HG03460 (cell line): Measurements from ENCODE around the gene FNDC11.
"Not testable (repeated sequence)": the region's sequence is repeated elsewhere in the genome, so short reads cannot be mapped to it uniquely, and the experiment has no call there.

Experiments used
- ATAC-seq: cut with Tn5 transposase; IDR thresholded peaks from one replicate; pipeline ENCODE4 v1.9.1; 2021; ENCODE audit not compliant: unreplicated experiment

FNDC11 gene

DNA sequence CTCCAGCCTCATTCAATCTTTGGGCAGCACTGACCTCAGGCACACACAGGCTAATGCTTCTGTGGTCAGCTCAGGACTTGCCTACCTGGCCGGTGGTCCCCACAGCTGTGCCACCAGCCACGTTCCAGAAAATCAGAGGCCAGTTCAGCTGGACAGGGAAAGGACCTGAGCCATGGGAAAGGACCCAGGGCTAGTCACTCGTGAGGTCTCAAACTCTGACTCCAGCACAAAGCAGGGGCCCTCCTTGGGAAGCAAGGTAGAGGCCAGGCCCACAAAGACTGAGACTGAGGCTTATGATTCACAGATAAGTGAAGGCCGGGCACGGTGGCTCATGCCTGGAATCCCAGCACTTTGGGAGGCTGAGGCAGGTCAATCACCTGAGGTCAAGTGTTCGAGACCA lies 42.5 kb downstream of the FNDC11 start:
- no peak for ATAC-seq

DNA sequence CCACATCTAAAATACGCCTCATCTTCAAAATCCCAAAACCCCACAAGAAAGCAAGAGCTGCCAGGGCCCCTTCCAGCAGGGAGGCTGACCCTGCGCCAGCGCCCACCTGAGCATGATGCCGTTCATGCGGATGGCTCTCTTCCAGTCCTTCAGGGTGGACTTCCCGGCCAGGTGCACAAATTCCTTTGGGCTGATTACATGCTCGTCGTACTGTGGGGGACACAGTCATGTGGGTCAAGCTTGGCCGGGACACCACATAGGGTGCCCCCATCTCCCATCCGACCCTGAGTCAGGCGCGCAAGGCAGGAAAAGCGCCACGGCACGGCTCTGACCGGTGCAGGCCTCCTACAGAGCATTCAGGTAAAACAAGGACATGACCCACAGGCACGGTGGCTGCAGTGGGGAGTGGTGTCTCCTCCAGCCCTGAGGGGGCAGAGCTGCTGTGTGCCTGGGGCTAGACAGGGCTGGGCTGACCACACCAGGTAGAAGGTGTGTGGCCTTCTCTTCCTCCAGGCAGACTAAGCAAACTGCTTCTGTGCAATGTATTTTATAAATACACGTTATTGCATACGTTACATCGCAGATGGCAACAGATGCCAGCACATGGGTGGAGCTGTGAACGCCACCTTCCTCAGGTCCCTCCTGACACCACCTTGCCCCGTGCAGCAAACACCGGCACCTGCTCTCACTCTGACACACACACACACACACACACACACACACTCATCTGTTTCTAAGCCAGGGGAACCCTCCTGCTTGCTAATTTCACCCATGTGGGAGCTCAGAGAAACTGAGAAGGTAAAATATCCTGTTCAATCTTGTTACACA lies 43.9 kb downstream of the FNDC11 start:
- no peak for ATAC-seq

DNA sequence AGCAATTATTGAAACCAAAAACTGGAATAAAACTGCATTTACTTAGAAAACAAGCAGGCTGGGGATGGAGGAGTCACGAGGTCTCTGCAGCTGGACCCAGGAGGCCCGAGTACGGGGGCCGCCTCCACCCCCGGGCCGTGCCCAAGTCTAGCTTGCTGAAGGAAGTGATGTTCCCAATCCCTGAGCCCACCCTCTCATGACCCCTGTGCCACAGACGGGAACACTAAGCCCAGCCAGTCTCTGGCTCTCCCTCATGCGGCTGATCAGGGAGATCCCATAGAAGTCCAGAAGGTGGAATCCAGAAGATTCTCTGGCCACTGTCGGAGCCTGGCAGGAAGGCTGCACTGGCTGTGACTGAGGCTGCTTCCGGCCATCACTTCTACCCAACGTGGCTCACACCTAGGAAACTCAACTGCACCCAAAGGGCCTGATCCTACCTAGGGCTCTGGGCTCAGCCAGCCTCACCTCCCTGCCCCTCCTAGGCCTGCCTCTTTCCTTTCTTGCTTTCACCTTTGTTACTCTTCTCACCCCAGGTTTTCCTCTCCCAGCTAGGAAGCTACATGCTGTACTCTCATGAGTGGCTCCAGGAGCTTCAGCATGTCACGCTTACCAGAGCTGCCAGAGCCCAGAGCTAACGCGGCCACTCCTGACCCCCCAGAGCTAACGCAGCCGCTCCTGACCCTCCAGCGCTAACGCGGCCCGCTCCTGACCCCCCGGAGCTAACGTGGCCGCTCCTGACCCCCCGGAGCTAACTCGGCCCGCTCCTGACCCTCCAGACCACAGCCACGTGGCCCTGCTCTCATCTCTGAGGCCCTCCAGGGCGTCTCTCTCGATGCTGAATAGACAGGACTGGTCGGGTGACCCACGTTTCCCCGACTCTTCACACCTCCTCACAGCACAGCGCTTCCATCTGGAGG lies 44.8 kb downstream of the FNDC11 start:
- ATAC-seq = no peak

DNA sequence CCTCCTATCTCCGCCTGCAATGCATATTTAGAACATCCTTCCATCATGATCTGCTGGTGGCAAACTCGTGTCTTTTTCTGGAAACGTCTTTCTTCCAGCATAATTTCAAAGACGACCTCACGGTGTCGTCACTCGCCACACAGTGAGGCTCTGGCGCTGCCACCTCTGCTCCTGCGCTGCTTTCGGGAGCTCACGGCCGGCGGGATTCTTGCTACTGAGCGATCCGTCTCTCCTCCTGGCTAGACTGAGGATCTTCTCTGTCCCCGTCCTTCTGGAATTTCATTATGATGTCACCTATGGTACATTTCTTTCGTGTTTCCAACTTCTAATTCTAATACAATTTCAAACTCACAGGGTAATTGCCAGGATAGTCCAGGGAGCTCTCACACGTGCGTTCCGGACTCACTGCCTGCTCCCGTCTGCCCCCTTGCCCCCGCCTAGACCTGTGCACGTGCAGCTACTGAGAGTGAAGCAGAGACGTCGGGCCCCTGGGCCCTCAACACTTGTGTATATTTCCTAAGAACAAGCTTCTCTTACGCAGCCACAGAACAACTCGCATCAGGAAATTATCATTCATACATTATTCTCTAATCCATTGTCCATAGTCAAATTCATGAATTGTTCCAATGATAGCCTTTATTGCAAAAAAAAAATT lies 45.6 kb downstream of the FNDC11 start:
- ATAC-seq = no peak

DNA sequence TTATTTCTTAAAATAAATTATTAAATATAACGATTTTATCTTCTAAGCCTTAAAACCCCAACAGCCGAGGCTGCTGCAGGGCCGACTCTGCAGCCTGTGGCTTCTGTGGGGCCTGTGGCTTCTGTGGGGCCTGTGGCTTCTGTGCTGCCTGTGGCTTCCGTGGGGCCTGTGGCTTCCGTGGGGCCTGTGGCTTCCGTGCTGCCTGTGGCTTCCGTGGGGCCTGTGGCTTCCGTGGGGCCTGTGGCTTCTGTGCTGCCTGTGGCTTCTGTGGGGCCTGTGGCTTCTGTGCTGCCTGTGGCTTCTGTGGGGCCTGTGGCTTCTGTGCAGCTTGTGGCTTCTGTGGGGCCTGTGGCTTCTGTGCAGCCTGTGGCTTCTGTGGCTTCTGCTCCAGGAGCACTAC lies 47.7 kb downstream of the FNDC11 start:
- not testable (repeated sequence) for ATAC-seq

DNA sequence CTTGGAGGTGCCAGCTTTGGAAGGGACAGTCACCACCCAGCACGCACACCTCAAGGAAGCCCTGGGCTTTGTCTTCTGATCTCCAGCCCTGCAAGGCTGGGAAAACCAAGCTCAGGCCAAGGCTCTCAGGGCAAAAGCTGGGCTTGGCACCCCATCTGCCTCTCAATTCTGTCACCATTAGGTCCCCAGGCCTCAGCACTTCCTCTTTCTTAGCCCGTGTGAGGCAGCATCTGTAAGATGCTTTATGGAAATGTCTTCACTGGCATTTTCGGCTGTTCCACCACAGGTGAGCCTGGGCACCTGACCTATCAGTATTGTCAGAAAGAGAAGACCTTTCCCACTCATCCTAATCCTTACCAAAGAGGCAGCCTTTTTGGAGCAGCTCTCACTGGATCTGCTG lies 48.4 kb downstream of the FNDC11 start:
- ATAC-seq = no peak
